NCI-H524 (cell line): ENCODE measurements around the gene CREB5.
"Not testable (repeated sequence)": the region's sequence is repeated elsewhere in the genome, so short reads cannot be mapped to it uniquely, and the experiment has no call there.

Experiments
- DNase-seq, 2 experiments: peaks; one replicate each; lab custom pipeline; 2025; lab: John Stamatoyannopoulos, UW

The CREB5 gene

GRCh38 chr7:28813243-28813962 is 401.1 kb downstream of the CREB5 start:
- no peak for DNase-seq

DNA sequence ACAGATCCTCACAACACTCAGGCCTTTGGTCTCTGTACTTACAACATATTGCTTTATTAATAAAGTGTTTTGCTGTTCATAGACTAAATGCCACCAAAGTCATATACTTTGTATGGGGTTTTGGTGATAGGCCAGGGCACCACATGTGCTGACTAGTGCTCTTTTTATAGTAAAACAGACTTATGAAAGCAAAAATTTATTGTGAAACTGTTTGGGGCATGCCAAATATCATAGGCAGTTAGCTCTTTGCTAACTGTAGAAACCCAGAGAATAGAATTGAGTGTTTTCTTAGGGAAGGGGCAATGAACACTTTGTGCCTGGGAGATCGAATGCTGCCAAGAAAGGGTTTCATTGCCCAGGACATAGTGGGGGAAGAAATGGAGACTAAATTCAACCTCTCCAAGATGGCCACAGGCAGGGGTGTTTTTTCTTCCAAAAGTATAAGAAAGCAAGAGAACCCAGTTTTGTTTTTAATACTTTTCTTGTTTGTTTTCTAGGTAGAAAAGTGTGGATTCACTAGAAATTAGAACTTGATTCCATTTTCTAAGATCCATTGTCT is 403.1 kb downstream of the CREB5 start:
- no peak for DNase-seq

DNA sequence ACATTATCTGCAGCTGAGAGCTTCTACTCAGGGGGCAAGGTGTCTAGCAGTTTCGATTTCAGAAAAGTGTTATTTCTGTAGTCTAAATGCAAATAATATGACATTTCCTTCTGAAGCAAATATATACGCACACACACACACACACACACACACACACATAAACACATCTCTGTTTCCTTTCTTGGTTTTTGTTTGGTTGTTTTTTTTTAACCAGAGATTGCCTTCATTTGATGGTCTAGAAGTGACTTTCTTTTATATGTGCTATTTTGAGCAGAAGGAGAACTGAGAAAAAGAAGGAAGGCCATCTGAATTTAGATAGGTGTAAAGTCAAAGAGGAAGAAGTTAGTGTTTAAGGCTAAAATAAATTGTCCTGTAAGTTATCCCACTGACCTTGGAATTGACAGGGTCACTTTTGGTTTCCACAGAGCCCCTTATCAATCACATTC is 403.6 kb downstream of the CREB5 start:
- no peak for DNase-seq

DNA sequence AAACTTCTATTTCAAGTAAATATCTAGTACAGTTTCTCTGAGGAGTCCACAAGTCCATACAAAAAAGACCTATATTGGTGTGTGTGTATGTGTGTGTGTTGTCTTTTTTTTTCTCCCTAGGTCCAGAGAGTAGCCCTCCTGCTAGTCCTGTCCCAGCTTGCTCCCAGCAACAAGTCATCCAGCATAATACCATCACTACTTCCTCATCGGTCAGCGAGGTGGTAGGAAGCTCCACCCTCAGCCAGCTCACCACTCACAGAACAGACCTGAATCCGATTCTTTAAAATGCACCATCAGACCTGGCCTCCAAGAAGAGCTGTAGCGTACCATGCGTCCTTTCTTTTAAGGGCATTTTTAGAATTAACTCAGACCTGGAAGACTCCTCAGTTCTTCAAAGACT is 406.7 kb downstream of the CREB5 start:
- no peak for DNase-seq

GRCh38 chr7:28823582-28823981 is 411.3 kb downstream of the CREB5 start:
- no peak for DNase-seq

- DNase-seq: not testable (repeated sequence)
These were observed 413.6 kb downstream of the CREB5 start for GRCh38 chr7:28825817-28826448.

GRCh38 chr7:28830846-28831245 is 418.5 kb downstream of the CREB5 start:
- DNase-seq: no peak

DNA sequence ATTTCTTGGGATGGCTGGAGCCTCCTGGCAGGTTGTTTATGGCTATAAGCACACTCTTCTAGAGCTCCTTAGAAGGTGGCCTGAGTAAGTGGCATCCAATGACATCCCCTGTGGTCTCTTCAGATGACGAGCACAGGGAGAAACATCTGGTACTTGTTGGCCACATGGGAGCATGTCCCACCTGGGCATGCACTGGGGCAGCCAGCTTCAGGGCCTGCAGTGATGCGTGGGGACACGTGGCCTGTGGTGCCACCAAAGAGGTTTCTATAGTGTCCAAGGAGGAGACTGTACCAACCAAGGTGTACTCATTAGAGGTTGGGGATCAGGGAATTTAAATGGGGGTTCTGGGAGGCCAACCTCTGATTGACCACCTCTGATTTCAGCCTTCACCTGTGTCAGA is 420.4 kb downstream of the CREB5 start:
- peak in 1 of 2 experiments; percentile 13 for DNase-seq

GRCh38 chr7:28835800-28836199 is 423.5 kb downstream of the CREB5 start:
- no peak for DNase-seq

DNA sequence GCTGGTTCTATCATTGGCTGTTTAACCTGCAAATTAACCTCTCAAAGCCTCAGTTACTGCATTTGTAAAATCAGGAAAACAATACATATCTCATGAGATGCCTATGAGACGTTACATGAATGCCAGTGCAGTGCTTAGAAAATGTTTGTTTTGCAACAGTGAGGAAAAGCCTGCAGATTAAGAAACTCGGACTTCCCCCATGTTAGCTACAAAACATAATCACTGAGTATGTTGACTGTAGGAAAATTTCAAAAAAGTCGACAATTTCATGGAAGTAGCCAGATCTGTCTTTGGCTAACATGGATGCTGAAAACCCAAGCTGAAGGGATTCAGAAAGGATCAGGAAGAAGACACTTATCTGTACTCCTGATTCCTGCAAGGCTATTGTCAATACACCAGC is 424.4 kb downstream of the CREB5 start:
- no peak for DNase-seq

DNA sequence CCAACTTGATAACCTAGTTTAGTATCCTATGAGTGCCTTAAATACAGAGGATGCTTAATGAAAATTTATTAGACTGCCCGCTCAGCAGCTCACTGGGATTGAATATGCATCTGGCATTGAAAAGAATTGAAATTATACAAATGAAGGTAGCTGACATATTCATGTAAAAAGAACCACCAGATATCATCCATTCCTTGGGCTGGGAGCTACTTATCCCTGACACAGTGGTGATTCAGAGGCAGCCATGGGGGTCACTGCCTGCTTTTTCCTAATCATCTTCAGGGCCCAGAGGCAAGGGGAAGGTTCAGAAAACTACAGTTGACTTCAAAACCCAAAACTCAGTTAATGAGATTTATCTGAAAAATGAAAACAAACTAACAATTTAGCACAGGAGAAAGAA is 424.9 kb downstream of the CREB5 start:
- no peak for DNase-seq

- peak in 1 of 2 experiments; percentile 14 for DNase-seq
These were observed 428.3 kb downstream of the CREB5 start for GRCh38 chr7:28840592-28840995.

DNA sequence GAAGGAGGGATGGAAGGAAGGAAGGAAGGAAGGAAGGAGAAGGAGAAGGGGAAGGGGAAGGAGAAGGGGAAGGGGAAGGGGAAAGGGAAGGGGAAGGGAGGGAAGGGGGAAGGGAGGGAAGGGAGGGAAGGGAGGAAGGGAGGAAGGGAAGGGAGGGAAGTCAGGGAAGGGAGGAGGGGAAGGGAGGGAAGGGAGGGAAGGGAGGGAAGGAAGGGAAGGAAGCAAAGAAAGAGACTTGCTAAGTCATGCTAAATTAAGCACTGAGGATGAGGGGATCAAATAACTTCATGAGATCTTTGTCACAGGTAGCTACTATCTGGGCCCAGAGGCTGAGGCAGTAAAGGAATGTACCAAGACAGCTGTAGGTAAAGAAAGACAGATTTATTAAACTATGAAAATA is 429.4 kb downstream of the CREB5 start:
- no peak for DNase-seq

DNA sequence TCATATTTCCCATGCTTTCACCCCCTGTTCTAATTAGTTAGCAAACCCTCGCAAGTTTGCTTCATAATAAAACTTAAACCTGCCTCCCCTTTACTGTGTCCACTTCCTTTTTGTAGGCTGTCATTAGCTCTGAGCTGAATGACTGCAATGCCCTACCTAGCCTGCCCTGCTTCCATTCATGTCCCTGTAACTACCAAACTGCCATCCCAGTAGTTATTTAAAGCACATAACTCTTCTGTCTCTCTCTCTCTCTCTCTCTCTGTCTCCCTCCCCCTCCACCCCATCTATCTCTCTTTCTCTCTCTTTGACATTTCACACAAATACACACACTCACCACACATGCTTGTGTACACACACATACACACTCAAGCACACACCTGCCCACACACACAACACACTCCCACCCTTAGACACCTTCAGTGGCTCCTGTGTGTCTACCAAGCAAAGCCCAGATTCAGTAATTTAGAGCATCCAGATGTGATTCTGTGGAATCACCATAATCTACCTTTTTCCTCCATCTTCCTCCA is 430.5 kb downstream of the CREB5 start:
- DNase-seq: no peak

DNA sequence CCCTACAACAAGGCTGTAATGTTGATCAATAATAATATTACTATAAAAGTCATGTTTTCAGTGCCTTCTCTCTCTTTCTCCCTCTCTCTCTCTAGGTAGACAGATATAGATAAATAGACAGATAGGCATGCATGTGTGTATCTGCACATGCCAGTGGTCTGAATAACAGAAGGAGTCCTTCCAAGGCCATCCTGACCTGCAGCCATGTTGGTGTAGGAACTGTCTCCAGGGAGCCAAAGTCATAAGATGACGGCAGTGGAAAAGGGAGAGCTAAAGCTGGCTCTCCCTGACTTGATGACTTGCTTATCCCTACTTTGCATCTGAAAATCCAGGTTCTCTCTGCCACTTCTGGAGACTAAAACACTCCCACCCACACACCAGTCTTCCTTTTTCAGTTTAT is 432.8 kb downstream of the CREB5 start:
- DNase-seq: no peak

DNA sequence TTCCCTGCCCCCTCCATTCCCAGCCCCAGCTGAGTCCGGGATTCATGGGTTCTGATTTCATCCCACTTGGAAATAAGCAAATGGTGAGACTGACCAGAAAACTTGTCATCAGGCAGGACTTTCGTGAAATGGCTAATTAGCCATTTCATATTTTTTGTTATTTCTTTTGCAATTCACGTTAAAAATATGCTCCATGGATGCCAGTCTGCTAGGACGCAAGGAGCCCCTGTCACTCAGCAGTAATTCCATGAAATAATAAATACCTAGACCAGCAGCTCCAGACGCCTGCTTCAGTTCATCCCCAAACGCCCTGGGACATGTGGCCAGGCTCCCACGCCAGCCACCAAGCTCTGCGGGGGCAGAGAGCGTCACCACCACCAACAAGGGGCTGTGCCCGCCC is 434.9 kb downstream of the CREB5 start:
- no peak for DNase-seq

- DNase-seq: no peak
These were observed 435.4 kb downstream of the CREB5 start for GRCh38 chr7:28847681-28848080.

DNA sequence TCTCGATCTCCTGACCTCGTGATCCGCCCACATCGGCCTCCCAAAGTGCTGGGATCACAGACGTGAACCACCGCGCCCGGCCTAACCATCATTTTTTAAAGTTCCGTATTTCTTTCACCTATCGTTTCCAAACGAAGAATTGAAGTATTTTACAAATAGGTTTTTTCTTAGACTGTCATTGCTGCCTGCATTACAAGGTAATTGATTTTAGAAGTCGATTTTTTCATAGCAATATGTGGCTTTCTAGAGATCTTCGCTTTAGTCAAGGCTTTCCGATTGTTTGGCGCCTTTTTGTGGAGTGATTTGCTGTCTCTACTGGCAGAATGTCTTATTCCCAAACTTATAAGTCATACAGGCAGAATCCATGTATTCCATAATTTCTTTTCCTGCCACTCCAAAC is 436.6 kb downstream of the CREB5 start:
- DNase-seq: no peak

GRCh38 chr7:28850699-28851098 is 438.4 kb downstream of the CREB5 start:
- DNase-seq: no peak

- DNase-seq: no peak
These were observed 440.8 kb downstream of the CREB5 start for GRCh38 chr7:28853150-28853549.

DNA sequence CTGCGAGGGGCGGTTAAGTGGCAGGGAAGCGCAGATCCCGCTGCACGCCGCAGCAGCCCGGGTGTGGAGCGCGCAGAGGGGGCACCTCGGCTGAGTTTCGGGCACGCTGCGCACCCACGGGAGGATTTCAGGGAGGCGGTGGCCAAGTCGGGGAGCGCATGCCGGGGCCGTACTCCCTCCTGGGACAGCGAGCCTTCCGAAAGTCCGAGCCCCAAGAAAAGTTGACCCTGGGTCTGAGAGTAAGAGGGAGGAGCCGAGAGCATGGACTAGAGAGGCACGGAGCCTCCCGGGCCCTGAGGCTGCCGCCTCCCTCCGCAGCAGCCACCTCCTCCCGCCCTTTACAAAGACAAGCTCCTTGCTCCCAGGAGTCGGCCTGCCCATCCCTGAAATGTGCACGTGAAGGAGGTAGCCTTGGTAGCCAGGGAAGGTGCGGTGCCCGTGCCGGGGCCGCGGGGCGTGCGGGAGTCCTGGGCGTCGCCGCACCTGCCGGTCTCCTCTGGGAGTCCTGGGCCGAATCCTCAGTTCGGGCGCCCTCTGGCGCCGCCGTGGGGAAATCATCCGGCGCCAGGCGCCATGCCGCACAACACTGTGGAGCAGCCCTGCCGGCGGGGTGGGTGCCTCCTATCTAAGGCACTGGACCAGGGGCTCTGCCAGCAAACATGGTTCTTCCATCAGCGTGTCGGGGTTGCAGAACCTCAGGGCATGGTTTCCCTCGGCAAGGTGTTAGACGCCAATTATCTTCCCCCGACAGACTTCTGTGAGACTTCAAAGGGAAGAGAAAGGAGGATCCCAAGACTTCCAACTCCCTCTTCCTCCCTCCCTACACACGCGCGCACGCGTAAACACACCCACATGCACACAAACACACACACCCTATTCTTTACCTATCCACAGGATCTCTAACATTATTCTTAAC is 441.8 kb downstream of the CREB5 start:
- peak; percentile 22 to 69 for DNase-seq

- DNase-seq: no peak
These were observed 442.4 kb downstream of the CREB5 start for GRCh38 chr7:28854750-28855074.
